ENCODE data around the gene WNT7B. TPM values are rescaled to one million over a fixed set of nuclear protein-coding genes. Genes with fewer than 3 reads are reported as not detected.

Gene WNT7B
- total RNA-seq, 1 experiment from 2014 or later, result 0.33 TPM

DNA sequence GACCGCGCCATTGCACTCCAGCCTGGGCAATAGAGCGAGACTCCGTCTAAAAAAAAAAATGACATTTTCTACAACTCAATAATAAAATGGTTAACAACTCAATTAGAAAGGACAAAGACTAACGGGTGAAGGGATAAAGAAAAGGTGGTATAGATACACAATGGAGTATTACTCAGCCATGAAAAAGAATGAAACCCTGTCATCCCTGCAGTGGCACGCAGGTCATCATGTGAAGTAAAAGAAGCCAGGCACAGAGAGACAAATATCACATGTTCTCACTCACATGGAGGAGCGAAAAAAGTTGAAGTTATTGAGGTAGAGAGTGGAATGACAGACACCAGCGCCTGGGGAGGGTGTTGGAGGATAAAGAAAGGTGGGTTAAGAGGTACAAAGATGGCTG is 39.0 kb downstream of the WNT7B start:
- Mint-ChIP-seq H3K4me3 (no peak overlapping the region), H3K27me3 (ENCODE audit: low read depth) (no peaks in the 10 kb centered on the region), H3K36me3 (no peaks in the 10 kb centered on the region), H3K4me1 (no peaks in the 10 kb centered on the region), H3K27ac (no peak overlapping the region), H3K9me3 (peaks cover 5% of the 10 kb centered on the region)
- DNase-seq (ENCODE audit: low spot score) (no peak), ATAC-seq (no peak)
- ChIA-PET CTCF (no interaction called here), POLR2A (no interaction called here)
- no peak for TF ChIP-seq ETV6 (CRISPR knock-in tag; IDR thresholded peaks at IDR 0.05)
- TF ChIP-seq MYBL2 (CRISPR knock-in tag; IDR thresholded peaks at IDR 0.05), result no peak
- TF ChIP-seq NR1H2 (CRISPR knock-in tag; IDR thresholded peaks at IDR 0.05), result no peak
- no peak for TF ChIP-seq ESRRA (CRISPR knock-in tag; IDR thresholded peaks at IDR 0.05; ENCODE audit: borderline replicate concordance)
- no peak for TF ChIP-seq TEAD4 (CRISPR knock-in tag; IDR thresholded peaks at IDR 0.05)
- no peak for TF ChIP-seq ELF4 (CRISPR knock-in tag; IDR thresholded peaks at IDR 0.05; ENCODE audit: low read depth)
- no peak for TF ChIP-seq NFYB (CRISPR knock-in tag; conservative IDR thresholded peaks at IDR 0.05; ENCODE audit: low read depth)
- TF ChIP-seq ZNF396 (CRISPR knock-in tag; IDR thresholded peaks at IDR 0.05; ENCODE audit: borderline replicate concordance), result no peak
- TF ChIP-seq, protein P1, sequence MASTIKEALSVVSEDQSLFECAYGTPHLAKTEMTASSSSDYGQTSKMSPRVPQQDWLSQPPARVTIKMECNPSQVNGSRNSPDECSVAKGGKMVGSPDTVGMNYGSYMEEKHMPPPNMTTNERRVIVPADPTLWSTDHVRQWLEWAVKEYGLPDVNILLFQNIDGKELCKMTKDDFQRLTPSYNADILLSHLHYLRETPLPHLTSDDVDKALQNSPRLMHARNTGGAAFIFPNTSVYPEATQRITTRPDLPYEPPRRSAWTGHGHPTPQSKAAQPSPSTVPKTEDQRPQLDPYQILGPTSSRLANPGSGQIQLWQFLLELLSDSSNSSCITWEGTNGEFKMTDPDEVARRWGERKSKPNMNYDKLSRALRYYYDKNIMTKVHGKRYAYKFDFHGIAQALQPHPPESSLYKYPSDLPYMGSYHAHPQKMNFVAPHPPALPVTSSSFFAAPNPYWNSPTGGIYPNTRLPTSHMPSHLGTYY (CRISPR knock-in tag; IDR thresholded peaks at IDR 0.05), result no peak
- no peak for TF ChIP-seq FOXJ3 (CRISPR knock-in tag; IDR thresholded peaks at IDR 0.05; ENCODE audit: borderline replicate concordance)
- TF ChIP-seq, protein P2, sequence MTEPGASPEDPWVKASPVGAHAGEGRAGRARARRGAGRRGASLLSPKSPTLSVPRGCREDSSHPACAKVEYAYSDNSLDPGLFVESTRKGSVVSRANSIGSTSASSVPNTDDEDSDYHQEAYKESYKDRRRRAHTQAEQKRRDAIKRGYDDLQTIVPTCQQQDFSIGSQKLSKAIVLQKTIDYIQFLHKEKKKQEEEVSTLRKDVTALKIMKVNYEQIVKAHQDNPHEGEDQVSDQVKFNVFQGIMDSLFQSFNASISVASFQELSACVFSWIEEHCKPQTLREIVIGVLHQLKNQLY (CRISPR knock-in tag; IDR thresholded peaks at IDR 0.05), result no peak
- TF ChIP-seq, protein P3, sequence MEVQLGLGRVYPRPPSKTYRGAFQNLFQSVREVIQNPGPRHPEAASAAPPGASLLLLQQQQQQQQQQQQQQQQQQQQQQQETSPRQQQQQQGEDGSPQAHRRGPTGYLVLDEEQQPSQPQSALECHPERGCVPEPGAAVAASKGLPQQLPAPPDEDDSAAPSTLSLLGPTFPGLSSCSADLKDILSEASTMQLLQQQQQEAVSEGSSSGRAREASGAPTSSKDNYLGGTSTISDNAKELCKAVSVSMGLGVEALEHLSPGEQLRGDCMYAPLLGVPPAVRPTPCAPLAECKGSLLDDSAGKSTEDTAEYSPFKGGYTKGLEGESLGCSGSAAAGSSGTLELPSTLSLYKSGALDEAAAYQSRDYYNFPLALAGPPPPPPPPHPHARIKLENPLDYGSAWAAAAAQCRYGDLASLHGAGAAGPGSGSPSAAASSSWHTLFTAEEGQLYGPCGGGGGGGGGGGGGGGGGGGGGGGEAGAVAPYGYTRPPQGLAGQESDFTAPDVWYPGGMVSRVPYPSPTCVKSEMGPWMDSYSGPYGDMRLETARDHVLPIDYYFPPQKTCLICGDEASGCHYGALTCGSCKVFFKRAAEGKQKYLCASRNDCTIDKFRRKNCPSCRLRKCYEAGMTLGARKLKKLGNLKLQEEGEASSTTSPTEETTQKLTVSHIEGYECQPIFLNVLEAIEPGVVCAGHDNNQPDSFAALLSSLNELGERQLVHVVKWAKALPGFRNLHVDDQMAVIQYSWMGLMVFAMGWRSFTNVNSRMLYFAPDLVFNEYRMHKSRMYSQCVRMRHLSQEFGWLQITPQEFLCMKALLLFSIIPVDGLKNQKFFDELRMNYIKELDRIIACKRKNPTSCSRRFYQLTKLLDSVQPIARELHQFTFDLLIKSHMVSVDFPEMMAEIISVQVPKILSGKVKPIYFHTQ (CRISPR knock-in tag; IDR thresholded peaks at IDR 0.05), result no peak
- TF ChIP-seq ZNF317 (CRISPR knock-in tag; IDR thresholded peaks at IDR 0.05; ENCODE audit: borderline replicate concordance, low read depth), result no peak
- no peak for TF ChIP-seq NR3C1 (CRISPR knock-in tag; conservative IDR thresholded peaks at IDR 0.05; ENCODE audit: low read depth)
- no peak for TF ChIP-seq OVOL2 (CRISPR knock-in tag; IDR thresholded peaks at IDR 0.05; ENCODE audit: borderline replicate concordance)
- no peak for TF ChIP-seq GTF2I (CRISPR knock-in tag; conservative IDR thresholded peaks at IDR 0.05)

GRCh38 chr22:45935573-45935972 is 41.4 kb downstream of the WNT7B start:
- Mint-ChIP-seq H3K4me1 (no peaks in the 10 kb centered on the region), H3K9me3 (peaks cover 5% of the 10 kb centered on the region), H3K27me3 (ENCODE audit: low read depth) (no peaks in the 10 kb centered on the region), H3K4me3 (no peak overlapping the region), H3K36me3 (no peaks in the 10 kb centered on the region), H3K27ac (no peak overlapping the region)
- ChIA-PET POLR2A (no interaction called here), CTCF (no interaction called here)
- no peak for DNase-seq (ENCODE audit: low spot score)
- no peak for ATAC-seq
- TF ChIP-seq TP53 (CRISPR knock-in tag; IDR thresholded peaks at IDR 0.05) (no peak), ZNF219 (CRISPR knock-in tag; IDR thresholded peaks at IDR 0.05; ENCODE audit: borderline replicate concordance) (no peak), SMAD3 (CRISPR knock-in tag; IDR thresholded peaks at IDR 0.05; ENCODE audit: borderline replicate concordance) (no peak), CREB1 (CRISPR knock-in tag; IDR thresholded peaks at IDR 0.05) (no peak), NFATC4 (CRISPR knock-in tag; IDR thresholded peaks at IDR 0.05) (no peak), FOXJ3 (CRISPR knock-in tag; IDR thresholded peaks at IDR 0.05; ENCODE audit: borderline replicate concordance) (no peak), E2F4 (CRISPR knock-in tag; IDR thresholded peaks at IDR 0.05; ENCODE audit: borderline replicate concordance, low read depth) (no peak), GRHL2 (CRISPR knock-in tag; IDR thresholded peaks at IDR 0.05; ENCODE audit: insufficient replicate concordance, severe bottlenecking) (no peak), USF2 (CRISPR knock-in tag; IDR thresholded peaks at IDR 0.05) (no peak)
- TF ChIP-seq, protein P4, sequence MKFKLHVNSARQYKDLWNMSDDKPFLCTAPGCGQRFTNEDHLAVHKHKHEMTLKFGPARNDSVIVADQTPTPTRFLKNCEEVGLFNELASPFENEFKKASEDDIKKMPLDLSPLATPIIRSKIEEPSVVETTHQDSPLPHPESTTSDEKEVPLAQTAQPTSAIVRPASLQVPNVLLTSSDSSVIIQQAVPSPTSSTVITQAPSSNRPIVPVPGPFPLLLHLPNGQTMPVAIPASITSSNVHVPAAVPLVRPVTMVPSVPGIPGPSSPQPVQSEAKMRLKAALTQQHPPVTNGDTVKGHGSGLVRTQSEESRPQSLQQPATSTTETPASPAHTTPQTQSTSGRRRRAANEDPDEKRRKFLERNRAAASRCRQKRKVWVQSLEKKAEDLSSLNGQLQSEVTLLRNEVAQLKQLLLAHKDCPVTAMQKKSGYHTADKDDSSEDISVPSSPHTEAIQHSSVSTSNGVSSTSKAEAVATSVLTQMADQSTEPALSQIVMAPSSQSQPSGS (CRISPR knock-in tag; IDR thresholded peaks at IDR 0.05; ENCODE audit: borderline replicate concordance, low read depth), result no peak
- TF ChIP-seq, protein P5, sequence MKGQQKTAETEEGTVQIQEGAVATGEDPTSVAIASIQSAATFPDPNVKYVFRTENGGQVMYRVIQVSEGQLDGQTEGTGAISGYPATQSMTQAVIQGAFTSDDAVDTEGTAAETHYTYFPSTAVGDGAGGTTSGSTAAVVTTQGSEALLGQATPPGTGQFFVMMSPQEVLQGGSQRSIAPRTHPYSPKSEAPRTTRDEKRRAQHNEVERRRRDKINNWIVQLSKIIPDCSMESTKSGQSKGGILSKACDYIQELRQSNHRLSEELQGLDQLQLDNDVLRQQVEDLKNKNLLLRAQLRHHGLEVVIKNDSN (CRISPR knock-in tag; IDR thresholded peaks at IDR 0.05), result no peak
